DOHH2 (cell line): ENCODE measurements around the gene DHRS7B.
"Not testable (repeated sequence)": the region's sequence is repeated elsewhere in the genome, so short reads cannot be mapped to it uniquely, and the experiment has no call there.

Experiments used
- H3F3A ChIP-seq: fragments of 200-600 bp; sonication (generic), shearing (Covaris generic); 2 replicates; pipeline ENCODE4 v1.6.0; 2016; ENCODE audit warnings: antibody characterized with exemption, mild to moderate bottlenecking; ENCODE audit not compliant: control insufficient read depth, insufficient read depth
- H3K27ac ChIP-seq: fragments of 200-600 bp; sonication (generic); 2 replicates; pipeline ENCODE4 v1.5.1; 2014; ENCODE audit warnings: low read depth, mild to moderate bottlenecking, low read length, moderate library complexity
- H3K27me3 ChIP-seq: fragments of 200-600 bp; sonication (generic); 2 replicates; pipeline ENCODE4 v1.6.1; 2014; ENCODE audit warnings: mild to moderate bottlenecking, low read length, mixed read lengths; ENCODE audit not compliant: control insufficient read depth
- H3K36me3 ChIP-seq: fragments of 200-600 bp; sonication (generic); 2 replicates; pipeline ENCODE4 v1.6.1; 2014; ENCODE audit warnings: mild to moderate bottlenecking, low read length, moderate library complexity, mixed read lengths; ENCODE audit not compliant: control insufficient read depth
- H3K4me1 ChIP-seq: fragments of 200-600 bp; sonication (generic); 2 replicates; pipeline ENCODE4 v1.6.1; 2014; ENCODE audit warnings: mild to moderate bottlenecking, low read length, mixed read lengths; ENCODE audit not compliant: control insufficient read depth
- H3K4me2 ChIP-seq: fragments of 200-600 bp; sonication (generic); 2 replicates; pipeline ENCODE4 v1.6.0; 2014; ENCODE audit warnings: mild to moderate bottlenecking, low read length, moderate library complexity
- H3K4me3 ChIP-seq: fragments of 200-600 bp; sonication (generic); 2 replicates; pipeline ENCODE4 v1.5.1; 2014; ENCODE audit warnings: mild to moderate bottlenecking, low read length, mixed read lengths
- H3K79me2 ChIP-seq: fragments of 200-600 bp; sonication (generic); 2 replicates; pipeline ENCODE4 v1.6.1; 2014; ENCODE audit warnings: mild to moderate bottlenecking, low read length, mixed read lengths; ENCODE audit not compliant: control insufficient read depth
- H3K9me2 ChIP-seq: fragments of 200-600 bp; sonication (generic); replicated peaks from 2 replicates; pipeline ENCODE4 v1.6.1; 2014; ENCODE audit warnings: mild to moderate bottlenecking, low read length, mixed read lengths; ENCODE audit not compliant: control insufficient read depth
- H3K9me3 ChIP-seq: fragments of 200-600 bp; sonication (generic); 2 replicates; pipeline ENCODE4 v1.6.1; 2014; ENCODE audit warnings: antibody characterized with exemption, low read length, mixed read lengths; ENCODE audit not compliant: control insufficient read depth, insufficient read depth
- H4K20me1 ChIP-seq: fragments of 200-600 bp; sonication (generic); 2 replicates; pipeline ENCODE4 v1.6.0; 2014; ENCODE audit warnings: low read depth, mild to moderate bottlenecking, antibody characterized with exemption, low read length, moderate library complexity; ENCODE audit not compliant: control insufficient read depth, insufficient read depth
- EZH2phosphoT487 ChIP-seq: fragments of 200-600 bp; sonication (generic); IDR thresholded peaks from 2 replicates; pipeline ENCODE4 v1.6.1; 2017; ENCODE audit warnings: borderline replicate concordance, mild to moderate bottlenecking, antibody characterized with exemption, low read length, moderate library complexity, mixed read lengths
- TF ChIP-seq, protein P1 (sequence below): fragments of 200-600 bp; sonication (generic); IDR thresholded peaks from one replicate; pipeline ENCODE4 v1.5.1; 2014; ENCODE audit warnings: antibody characterized with exemption, mild to moderate bottlenecking, low read depth, low read length; ENCODE audit not compliant: poor library complexity, severe bottlenecking

DHRS7B gene

GRCh38 chr17:21113716-21114115 is 13.0 kb upstream of the DHRS7B start:
- Histone ChIP-seq H3K4me3 (no peak overlapping the region), H3K27me3 (peaks cover 4% of the 10 kb centered on the region; the same call in 1 of the 2 replicates), H3K79me2 (no peaks in the 10 kb centered on the region), H3K9me3 (no peaks in the 10 kb centered on the region), H3F3A (no peaks in the 10 kb centered on the region), H3K4me1 (no peaks in the 10 kb centered on the region), H3K4me2 (no peak overlapping the region), H4K20me1 (no peaks in the 10 kb centered on the region), H3K9me2 (no peaks in the 10 kb centered on the region), H3K27ac (no peak overlapping the region), H3K36me3 (no peaks in the 10 kb centered on the region)
- TF ChIP-seq EZH2phosphoT487: no peak
- TF ChIP-seq, protein P1, sequence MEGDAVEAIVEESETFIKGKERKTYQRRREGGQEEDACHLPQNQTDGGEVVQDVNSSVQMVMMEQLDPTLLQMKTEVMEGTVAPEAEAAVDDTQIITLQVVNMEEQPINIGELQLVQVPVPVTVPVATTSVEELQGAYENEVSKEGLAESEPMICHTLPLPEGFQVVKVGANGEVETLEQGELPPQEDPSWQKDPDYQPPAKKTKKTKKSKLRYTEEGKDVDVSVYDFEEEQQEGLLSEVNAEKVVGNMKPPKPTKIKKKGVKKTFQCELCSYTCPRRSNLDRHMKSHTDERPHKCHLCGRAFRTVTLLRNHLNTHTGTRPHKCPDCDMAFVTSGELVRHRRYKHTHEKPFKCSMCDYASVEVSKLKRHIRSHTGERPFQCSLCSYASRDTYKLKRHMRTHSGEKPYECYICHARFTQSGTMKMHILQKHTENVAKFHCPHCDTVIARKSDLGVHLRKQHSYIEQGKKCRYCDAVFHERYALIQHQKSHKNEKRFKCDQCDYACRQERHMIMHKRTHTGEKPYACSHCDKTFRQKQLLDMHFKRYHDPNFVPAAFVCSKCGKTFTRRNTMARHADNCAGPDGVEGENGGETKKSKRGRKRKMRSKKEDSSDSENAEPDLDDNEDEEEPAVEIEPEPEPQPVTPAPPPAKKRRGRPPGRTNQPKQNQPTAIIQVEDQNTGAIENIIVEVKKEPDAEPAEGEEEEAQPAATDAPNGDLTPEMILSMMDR: no peak

GRCh38 chr17:21114791-21115190 is 12.0 kb upstream of the DHRS7B start:
- not testable (repeated sequence) for H3K4me2 ChIP-seq, H3F3A ChIP-seq, H3K79me2 ChIP-seq, H3K27me3 ChIP-seq, H3K27ac ChIP-seq, H3K4me1 ChIP-seq, H3K9me3 ChIP-seq, H3K9me2 ChIP-seq, H3K36me3 ChIP-seq, H3K4me3 ChIP-seq, H4K20me1 ChIP-seq

- no peaks in the 10 kb centered on the region for H3K79me2 ChIP-seq
- H4K20me1 ChIP-seq: no peaks in the 10 kb centered on the region
- no peak overlapping the region for H3K4me3 ChIP-seq
- no peaks in the 10 kb centered on the region for H3K36me3 ChIP-seq
- no peaks in the 10 kb centered on the region for H3K9me2 ChIP-seq
- no peak overlapping the region for H3K27ac ChIP-seq
- peak overlapping the region; percentile 40 for H3K4me2 ChIP-seq
- no peaks in the 10 kb centered on the region for H3K9me3 ChIP-seq
- H3K27me3 ChIP-seq: peaks cover 4% of the 10 kb centered on the region; the same call in 1 of the 2 replicates
- H3K4me1 ChIP-seq: peaks cover 8% of the 10 kb centered on the region
- TF ChIP-seq, protein P1: peak; percentile 94
- TF ChIP-seq EZH2phosphoT487: no peak
- peaks cover 2% of the 10 kb centered on the region; the same call in 1 of the 2 replicates for H3F3A ChIP-seq
Observed at GRCh38 chr17:21119247-21119918, 7.4 kb upstream of the DHRS7B start.

DNA sequence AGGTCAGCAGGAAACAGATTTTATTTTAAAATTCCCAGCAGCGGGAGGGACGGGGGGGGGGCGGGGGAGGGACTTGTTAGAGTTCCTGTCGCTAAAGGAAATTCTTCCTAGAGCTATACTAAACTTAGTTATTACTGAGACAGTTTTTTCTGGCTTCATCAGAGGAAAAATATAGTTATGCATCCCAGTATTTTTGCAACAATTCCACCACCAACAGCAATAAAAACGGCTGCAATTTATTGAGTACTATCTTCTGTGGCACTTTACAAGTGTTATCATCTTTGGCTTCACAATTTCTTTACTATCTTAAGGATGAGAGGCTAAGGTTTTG is 6.9 kb upstream of the DHRS7B start:
- H3F3A ChIP-seq: peaks cover 2% of the 10 kb centered on the region; the same call in 1 of the 2 replicates
- H3K27me3 ChIP-seq: peaks cover 4% of the 10 kb centered on the region; the same call in 1 of the 2 replicates
- H3K4me3 ChIP-seq: no peak overlapping the region
- no peaks in the 10 kb centered on the region for H3K9me2 ChIP-seq
- H3K4me1 ChIP-seq: peaks cover 8% of the 10 kb centered on the region
- no peaks in the 10 kb centered on the region for H4K20me1 ChIP-seq
- no peaks in the 10 kb centered on the region for H3K36me3 ChIP-seq
- no peak for TF ChIP-seq EZH2phosphoT487
- TF ChIP-seq, protein P1: no peak
- H3K9me3 ChIP-seq: no peaks in the 10 kb centered on the region
- H3K79me2 ChIP-seq: no peaks in the 10 kb centered on the region
- no peak overlapping the region for H3K27ac ChIP-seq
- 0 out of 2 replicates have a peak overlapping the region, but pooled peaks have one; percentile 9 for H3K4me2 ChIP-seq
